Activated CD4-positive, alpha-beta T cell treated with anti-CD3 and anti-CD28 coated beads, Interleukin-2, amount 10 ng/mL, durations not matched to agents 24 days and 14 days (primary cell): Measurements from ENCODE around the gene CAMKMT. TPM values are rescaled to one million over a fixed set of nuclear protein-coding genes. Genes with fewer than 3 reads are reported as not detected.

ENCODE experiments used
- DNase-seq: peaks from one replicate; pipeline ENCODE4 v3.0.0; 2022
- H3K27ac Mint-ChIP-seq: one replicate; pipeline ENCODE4 v1.8.0; 2022; ENCODE audit warnings: mild to moderate bottlenecking, mixed read lengths
- H3K27me3 Mint-ChIP-seq: one replicate; pipeline ENCODE4 v1.8.0; 2022; ENCODE audit warnings: mixed read lengths
- H3K36me3 Mint-ChIP-seq: one replicate; pipeline ENCODE4 v1.8.0; 2022; ENCODE audit warnings: low read depth, mild to moderate bottlenecking, mixed read lengths
- H3K4me1 Mint-ChIP-seq: one replicate; pipeline ENCODE4 v1.8.0; 2021; ENCODE audit warnings: mixed read lengths
- H3K4me3 Mint-ChIP-seq: one replicate; pipeline ENCODE4 v1.8.0; 2022; ENCODE audit warnings: mild to moderate bottlenecking, moderate library complexity, mixed read lengths
- H3K9me3 Mint-ChIP-seq: one replicate; pipeline ENCODE4 v1.8.0; 2021; ENCODE audit warnings: mixed read lengths
- intact Hi-C: fragments of 100-400 bp; cut with micrococcal nuclease; formaldehyde crosslinking; loops from one replicate; pipeline ENCODE4 v1.15.1; 2023
- total RNA-seq: library from RNA; stranded (reverse); gene quantifications from 2 replicates; pipeline ENCODE4 v1.2.3, GENCODE V29; 2022

CAMKMT gene
- total RNA-seq, 1 donor from 2014 or later: 16.2 TPM

DNA sequence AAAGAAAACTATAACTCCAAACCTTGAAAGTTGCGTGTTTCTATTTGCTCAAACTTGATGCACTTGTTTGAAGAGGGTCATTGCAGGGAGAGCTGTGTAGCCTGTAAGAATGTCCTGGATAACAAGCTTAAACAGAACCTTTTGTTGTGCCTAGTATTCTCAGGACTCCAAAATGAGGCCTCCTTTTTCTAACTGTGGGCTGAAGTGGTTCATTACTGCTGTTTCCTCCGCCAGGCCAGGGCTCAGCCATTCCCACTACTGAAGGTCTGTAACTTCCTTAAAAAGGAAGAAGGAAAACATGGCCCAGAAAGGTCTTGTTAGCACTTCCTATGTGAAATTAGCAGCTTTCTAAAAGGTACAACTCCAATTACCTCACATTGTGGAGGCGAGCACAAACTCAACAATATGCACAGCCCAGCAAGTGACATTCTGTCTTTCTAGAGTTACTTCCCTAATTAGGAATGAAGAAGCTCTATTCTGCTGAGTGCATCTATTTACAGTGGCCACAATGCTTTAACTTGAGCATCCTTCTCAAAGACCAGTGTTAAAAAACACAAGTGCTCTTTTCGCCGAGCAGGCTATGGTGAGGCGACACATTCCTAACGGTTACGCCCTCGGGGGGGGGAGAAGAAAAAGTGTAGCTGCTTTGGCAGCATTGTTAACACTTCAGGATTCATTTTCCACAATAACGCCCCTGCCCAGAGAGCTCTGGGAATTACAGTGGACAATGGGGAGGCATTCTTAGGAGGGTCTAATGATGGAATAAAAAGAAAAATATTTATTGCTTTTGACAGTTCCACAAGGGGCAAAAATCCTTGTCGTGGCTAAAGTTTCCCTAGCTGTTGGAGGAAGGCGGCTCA lies 442.9 kb downstream of the CAMKMT start:
- no peaks in the 10 kb centered on the region for H3K4me1 Mint-ChIP-seq
- intact Hi-C loops: loop anchor here (5.0 kb wide), 2 partner anchors 208 to 363 kb away; no protein-coding TSS in a partner anchor
- peaks cover 85% of the 10 kb centered on the region for H3K27me3 Mint-ChIP-seq
- no peak for DNase-seq
- no peak overlapping the region for H3K27ac Mint-ChIP-seq
- no peak overlapping the region for H3K4me3 Mint-ChIP-seq
- no peaks in the 10 kb centered on the region for H3K36me3 Mint-ChIP-seq
- no peaks in the 10 kb centered on the region for H3K9me3 Mint-ChIP-seq

DNA sequence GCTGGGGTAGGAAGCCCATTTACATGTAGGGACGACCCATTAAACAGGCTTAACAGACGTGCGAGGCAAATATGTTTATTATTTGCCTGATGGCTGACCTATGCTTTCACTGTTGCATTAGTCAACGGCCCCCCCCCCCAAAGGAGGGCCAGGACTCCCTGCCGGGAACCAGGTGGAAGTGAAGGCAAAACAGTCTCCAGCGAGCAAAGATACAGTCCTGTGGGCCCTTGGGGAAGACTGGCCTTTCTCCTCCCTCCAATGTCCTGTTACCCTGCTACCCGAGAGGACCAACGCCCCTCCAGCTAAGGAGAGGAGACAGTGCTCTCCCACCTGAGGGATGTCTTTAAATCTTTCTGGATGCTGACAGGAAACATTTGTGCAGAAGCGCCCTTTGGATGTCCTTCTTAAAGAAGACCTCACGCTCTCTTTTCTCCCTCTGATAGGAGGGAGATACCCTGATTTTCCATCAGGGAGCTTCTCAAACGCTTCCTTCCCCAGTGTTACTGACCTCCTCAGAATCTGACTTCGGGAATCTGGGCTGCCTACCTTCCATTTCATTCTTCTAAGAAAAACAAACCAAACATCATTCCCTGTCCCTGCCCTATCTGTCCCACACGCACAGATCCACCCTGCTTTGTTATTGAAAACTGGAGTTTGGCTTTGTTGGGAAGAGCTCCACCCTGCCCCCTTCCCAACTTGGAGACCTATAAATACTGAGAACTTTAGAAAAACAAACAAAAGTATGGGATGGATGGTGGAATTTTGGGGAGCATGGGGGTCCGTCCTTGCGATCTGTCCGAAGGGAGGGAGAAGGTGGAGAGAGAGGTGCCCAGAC lies 443.9 kb downstream of the CAMKMT start:
- peaks cover 79% of the 10 kb centered on the region for H3K27me3 Mint-ChIP-seq
- DNase-seq: no peak
- H3K27ac Mint-ChIP-seq: no peak overlapping the region
- no peaks in the 10 kb centered on the region for H3K4me1 Mint-ChIP-seq
- intact Hi-C loops: no loop called here
- no peaks in the 10 kb centered on the region for H3K9me3 Mint-ChIP-seq
- H3K4me3 Mint-ChIP-seq: no peak overlapping the region
- H3K36me3 Mint-ChIP-seq: no peaks in the 10 kb centered on the region

DNA sequence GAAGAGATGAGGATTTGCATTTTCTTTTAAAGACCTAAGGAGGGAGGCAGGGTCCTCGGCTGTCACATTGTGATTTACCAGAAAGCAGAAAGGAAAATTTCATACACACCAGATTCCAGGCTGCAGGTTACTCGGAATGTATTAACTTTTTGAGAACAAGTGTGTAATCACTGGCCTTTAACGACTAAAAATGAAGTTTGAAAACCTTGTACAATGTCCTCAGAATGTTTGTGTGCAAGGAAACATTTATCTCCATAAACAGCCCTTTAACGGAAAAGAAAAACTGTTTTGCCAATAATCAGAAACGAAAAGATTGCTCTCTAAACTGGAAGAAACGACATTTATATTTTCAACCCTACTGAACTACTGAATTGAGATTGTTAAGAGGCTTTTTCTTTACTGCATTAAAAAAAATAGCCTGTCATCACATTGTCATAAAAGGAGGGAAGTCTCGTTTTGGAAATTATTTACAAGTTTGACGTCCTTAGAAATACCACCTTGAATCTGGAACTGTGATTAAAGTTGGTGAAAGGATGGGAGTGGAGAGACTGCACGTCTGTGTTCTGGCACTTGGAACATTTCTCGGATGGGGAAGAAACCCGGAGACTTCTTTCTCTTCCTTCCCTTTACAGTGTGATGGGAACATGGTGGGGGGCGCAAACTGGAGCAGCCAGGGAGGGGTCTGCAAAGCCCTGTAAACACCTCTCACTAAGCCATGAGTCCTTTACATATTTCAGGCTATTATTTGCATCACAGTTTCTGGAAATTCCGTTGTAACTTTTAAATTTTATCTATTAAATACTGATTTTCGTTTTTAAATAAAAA lies 445.7 kb downstream of the CAMKMT start:
- DNase-seq: no peak
- H3K27ac Mint-ChIP-seq: no peak overlapping the region
- intact Hi-C loops: no loop called here
- H3K4me1 Mint-ChIP-seq: no peaks in the 10 kb centered on the region
- H3K9me3 Mint-ChIP-seq: no peaks in the 10 kb centered on the region
- H3K4me3 Mint-ChIP-seq: no peak overlapping the region
- no peaks in the 10 kb centered on the region for H3K36me3 Mint-ChIP-seq
- peaks cover 70% of the 10 kb centered on the region for H3K27me3 Mint-ChIP-seq

DNA sequence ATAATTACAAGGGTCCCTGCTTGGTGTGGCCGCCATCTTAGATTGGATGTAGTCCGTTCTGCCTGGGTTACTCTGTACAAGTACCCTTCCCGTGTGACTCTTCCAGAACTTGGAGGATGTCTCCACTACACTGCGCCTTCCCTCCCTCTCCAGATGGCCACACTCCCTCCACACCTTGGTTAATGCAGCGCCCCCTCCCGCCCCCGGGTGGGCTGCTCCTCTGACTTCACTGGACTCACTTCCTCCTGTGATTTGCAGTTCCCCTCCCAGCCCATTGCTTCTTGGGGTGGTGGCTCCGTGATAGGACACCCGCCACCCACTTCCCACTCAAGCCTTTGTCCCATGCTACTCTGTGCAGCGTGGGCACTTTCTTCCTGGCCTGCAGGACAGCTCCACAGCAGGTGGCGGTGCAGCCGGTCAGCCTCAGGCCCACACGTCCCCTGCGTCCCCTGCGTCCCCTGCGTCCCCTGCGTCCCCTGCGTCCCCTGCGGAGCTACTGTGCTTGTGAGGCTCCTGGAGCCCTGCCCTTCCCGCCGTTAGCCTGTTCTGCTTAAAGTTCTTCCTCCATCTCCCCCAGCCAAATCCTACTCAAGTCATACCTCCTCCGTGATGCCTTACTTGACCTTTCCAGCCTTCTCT lies 449.3 kb downstream of the CAMKMT start:
- Mint-ChIP-seq H3K9me3 (no peaks in the 10 kb centered on the region), H3K36me3 (no peaks in the 10 kb centered on the region), H3K4me1 (no peaks in the 10 kb centered on the region), H3K27me3 (peaks cover 41% of the 10 kb centered on the region), H3K4me3 (no peak overlapping the region), H3K27ac (no peak overlapping the region)
- DNase-seq: no peak
- intact Hi-C loops: no loop called here

DNA sequence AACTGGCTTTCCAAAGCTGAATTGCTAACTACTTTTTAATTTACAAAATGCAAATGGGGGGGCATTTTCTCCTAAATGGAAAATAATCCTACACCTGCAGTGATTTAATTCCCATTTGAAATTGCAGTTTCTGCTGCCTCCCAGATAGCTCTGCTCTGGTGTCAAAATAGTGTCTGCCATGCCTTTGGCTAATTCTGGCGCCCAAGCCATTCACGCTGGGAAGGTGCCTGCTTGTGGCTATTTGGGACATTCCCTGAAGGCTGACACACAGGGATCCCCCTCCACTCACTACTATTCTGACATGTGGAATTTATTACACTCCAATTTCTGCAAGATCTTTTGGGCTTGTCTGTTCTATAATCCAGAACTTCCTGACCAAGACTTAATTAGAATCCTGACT lies 451.4 kb downstream of the CAMKMT start:
- DNase-seq: no peak
- peaks cover 23% of the 10 kb centered on the region for H3K27me3 Mint-ChIP-seq
- H3K27ac Mint-ChIP-seq: no peak overlapping the region
- H3K9me3 Mint-ChIP-seq: no peaks in the 10 kb centered on the region
- H3K4me1 Mint-ChIP-seq: no peaks in the 10 kb centered on the region
- H3K4me3 Mint-ChIP-seq: no peak overlapping the region
- intact Hi-C loops: no loop called here
- H3K36me3 Mint-ChIP-seq: no peaks in the 10 kb centered on the region

DNA sequence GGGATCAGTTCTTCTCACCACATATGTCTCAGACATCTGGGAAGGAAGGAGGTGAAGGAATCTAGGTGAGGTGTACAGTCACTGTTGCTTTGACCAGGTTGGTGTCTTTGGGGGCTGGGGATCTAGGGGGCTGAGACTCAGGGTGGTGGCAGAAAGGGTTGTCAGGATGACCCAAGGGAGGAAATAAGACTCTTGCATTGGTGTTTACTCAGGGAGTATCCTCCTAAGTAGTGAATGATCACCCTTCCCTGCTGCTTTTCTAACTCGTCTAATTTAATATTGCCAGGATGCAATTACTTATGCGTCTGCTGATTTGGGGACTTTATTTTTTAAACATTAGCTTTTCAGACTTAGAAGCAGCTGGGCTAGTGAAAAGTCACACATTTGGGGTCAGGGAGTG lies 451.9 kb downstream of the CAMKMT start:
- no peak overlapping the region for H3K27ac Mint-ChIP-seq
- no peaks in the 10 kb centered on the region for H3K36me3 Mint-ChIP-seq
- no peaks in the 10 kb centered on the region for H3K9me3 Mint-ChIP-seq
- H3K4me3 Mint-ChIP-seq: no peak overlapping the region
- no peaks in the 10 kb centered on the region for H3K4me1 Mint-ChIP-seq
- no peak for DNase-seq
- H3K27me3 Mint-ChIP-seq: peaks cover 20% of the 10 kb centered on the region
- intact Hi-C loops: no loop called here

DNA sequence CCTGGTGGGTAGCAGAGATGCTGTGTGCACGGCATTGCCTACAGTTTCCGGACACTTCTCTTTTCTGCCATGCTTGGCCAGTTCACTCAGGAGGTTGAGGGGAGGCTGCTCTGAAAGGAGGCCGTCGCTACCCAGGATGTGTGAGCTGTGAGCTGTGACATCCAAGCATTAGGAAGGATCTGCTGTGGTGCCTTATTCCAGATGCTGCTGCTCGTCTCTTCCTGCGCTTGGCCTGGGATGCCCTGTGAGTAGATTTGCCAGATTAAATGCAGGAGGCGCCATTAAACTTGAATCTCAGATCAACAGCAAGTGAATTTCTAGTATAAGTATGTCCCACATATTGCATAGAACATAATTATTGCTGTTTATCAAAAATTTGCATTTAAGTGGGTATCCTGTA lies 455.5 kb downstream of the CAMKMT start:
- intact Hi-C loops: no loop called here

DNA sequence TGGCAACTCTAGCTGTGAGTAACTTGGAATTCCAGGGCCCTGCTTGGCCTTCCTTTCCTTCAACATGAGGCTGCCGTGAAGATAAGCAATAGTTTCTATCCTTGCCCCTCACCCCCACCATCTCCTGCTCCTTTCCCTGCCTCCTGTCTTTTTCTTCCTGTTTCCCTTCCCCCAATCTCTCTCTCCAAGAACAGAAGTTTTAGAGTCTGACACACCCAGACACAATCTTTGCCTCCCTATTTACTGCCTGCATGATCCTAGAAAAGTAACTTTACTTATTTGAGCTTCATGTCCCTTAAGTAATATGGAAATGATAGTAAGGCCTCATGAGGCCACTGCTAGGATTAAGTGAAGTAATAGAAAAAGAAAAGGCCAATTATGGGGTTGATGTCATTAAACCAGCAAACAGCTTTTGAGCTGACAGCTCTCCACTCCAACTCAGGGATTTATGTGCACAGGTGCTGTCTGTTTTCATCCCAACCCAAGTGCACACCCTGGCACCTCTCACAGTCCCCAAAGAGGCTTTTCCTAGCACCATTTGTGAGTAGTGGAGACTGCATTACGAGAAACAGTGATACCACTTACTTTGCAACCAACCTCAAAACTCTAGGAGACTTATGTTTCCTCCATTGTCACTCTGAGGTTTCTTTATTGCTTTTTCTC lies 456.1 kb downstream of the CAMKMT start:
- H3K9me3 Mint-ChIP-seq: no peaks in the 10 kb centered on the region
- no peak for DNase-seq
- H3K36me3 Mint-ChIP-seq: no peaks in the 10 kb centered on the region
- H3K4me1 Mint-ChIP-seq: no peaks in the 10 kb centered on the region
- no peak overlapping the region for H3K27ac Mint-ChIP-seq
- no peaks in the 10 kb centered on the region for H3K27me3 Mint-ChIP-seq
- intact Hi-C loops: no loop called here
- no peak overlapping the region for H3K4me3 Mint-ChIP-seq

More for the DNA sequence above, 455.5 kb downstream of the CAMKMT start:
- H3K27me3 Mint-ChIP-seq: peaks cover 3% of the 10 kb centered on the region
- no peak for DNase-seq
- no peaks in the 10 kb centered on the region for H3K36me3 Mint-ChIP-seq
- H3K4me3 Mint-ChIP-seq: no peak overlapping the region
- no peak overlapping the region for H3K27ac Mint-ChIP-seq
- no peaks in the 10 kb centered on the region for H3K9me3 Mint-ChIP-seq
- H3K4me1 Mint-ChIP-seq: no peaks in the 10 kb centered on the region

DNA sequence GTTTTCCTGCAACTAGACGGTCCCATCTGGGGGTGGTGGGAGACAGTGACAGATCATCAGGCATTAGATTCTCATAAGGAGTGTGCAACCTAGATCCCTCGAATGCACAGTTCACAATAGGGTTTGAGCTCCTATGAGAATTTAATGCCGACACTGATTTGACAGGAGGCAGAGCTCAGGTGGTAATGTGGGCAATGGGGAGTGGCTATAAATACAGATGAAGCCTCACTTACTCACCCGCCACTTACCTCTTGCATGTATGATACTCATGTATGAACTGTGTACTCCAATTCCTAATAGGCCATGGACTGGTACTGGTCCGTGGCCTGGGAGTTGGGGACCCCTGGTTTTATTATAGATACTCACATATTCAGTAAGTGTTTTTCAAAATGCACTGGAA lies 457.3 kb downstream of the CAMKMT start:
- no peaks in the 10 kb centered on the region for H3K9me3 Mint-ChIP-seq
- H3K4me1 Mint-ChIP-seq: no peaks in the 10 kb centered on the region
- intact Hi-C loops: no loop called here
- no peaks in the 10 kb centered on the region for H3K27me3 Mint-ChIP-seq
- no peaks in the 10 kb centered on the region for H3K36me3 Mint-ChIP-seq
- DNase-seq: no peak
- no peak overlapping the region for H3K4me3 Mint-ChIP-seq
- H3K27ac Mint-ChIP-seq: no peak overlapping the region

DNA sequence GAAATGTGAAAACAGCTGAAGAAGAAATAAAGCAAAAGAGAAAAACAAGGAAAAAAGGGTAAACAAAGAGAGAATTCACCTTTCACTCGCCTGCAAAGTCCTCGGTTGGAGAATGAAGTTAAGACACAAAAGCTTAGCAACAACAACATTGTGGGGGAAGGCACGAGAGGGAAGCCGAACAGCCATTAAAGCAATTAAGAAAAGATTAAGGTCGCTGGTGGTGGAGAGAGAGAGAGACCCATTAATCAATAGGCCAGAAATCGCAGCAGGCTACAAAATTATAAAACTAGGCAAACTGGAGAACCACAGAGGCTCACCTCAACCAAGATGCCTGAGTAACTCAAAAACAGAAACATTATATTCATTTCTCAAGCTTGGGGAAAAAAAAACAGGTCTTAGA lies 459.8 kb downstream of the CAMKMT start:
- intact Hi-C loops: no loop called here
- Mint-ChIP-seq H3K4me1 (no peaks in the 10 kb centered on the region), H3K9me3 (no peaks in the 10 kb centered on the region), H3K36me3 (no peaks in the 10 kb centered on the region), H3K4me3 (no peak overlapping the region), H3K27ac (no peak overlapping the region), H3K27me3 (no peaks in the 10 kb centered on the region)
- no peak for DNase-seq

DNA sequence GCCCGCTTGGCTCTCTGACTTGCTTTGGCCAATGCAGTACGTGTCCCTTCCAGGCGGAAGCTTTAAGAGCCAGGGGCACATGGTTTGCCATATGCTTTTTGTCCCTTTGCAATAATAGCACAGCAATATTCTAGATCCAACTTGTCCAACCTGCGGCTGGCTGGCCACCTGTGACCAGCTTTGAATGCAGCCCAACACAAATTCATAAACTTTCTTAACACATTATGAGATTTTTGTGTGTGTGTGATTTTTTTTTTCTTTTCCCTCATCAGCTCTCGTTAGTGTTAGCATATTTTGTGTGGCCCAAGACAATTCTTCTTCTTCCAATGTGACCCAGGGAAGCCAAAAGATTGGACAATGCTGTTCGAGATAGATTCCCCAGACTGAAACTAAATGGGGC lies 460.4 kb downstream of the CAMKMT start:
- intact Hi-C loops: no loop called here
- DNase-seq: no peak
- Mint-ChIP-seq H3K9me3 (no peaks in the 10 kb centered on the region), H3K27me3 (no peaks in the 10 kb centered on the region), H3K36me3 (no peaks in the 10 kb centered on the region), H3K27ac (no peak overlapping the region), H3K4me1 (no peaks in the 10 kb centered on the region), H3K4me3 (no peak overlapping the region)
